Right cardiac atrium (tissue), 5 donors: ENCODE data around the gene STN1. TPM values are rescaled to one million over a fixed set of nuclear protein-coding genes. Genes with fewer than 3 reads are reported as not detected.

Experiments used
- ATAC-seq, 2 donors: fragments of 200-7000 bp; cut with Tn5 transposase; one replicate each; pipeline versions ENCODE4 v1.8.0 to v1.9.1; 2020; ENCODE audit warnings: moderate library complexity in 2 of 2, mild to moderate bottlenecking in 1 of 2
- DNase-seq, 3 donors: peaks; one replicate each; pipeline ENCODE4 v3.0.0-alpha.2; 2020
- H3K27ac ChIP-seq: one replicate; pipeline ENCODE4 v1.5.1; 2013; ENCODE audit warnings: mild to moderate bottlenecking, low read length, control low read depth, moderate library complexity
- H3K27me3 ChIP-seq: one replicate; pipeline ENCODE4 v1.6.1; 2013; ENCODE audit not compliant: control insufficient read depth, insufficient read depth
- H3K4me1 ChIP-seq: one replicate; pipeline ENCODE4 v1.6.1; 2013; ENCODE audit warnings: low read length; ENCODE audit not compliant: control insufficient read depth, insufficient read depth
- H3K4me3 ChIP-seq: one replicate; pipeline ENCODE4 v1.5.1; 2013; ENCODE audit warnings: low read length, control low read depth
- H3K9me3 ChIP-seq: one replicate; pipeline ENCODE4 v1.6.1; 2013; ENCODE audit warnings: low read length; ENCODE audit not compliant: control insufficient read depth
- WGBS: extraction: QIAGEN DNeasy Blood & Tissue Kit; methylation state at CpG from one replicate; pipeline ENCODE4 v1.1.7; 2013; 5-methylcytosine and 5-hydroxymethylcytosine counted together
- intact Hi-C, 4 donors: fragments of 100-400 bp; cut with DNase I; formaldehyde crosslinking; loops; one replicate each; pipeline versions ENCODE4 v1.11.0 to v1.14.0; 2022 to 2023
- long read RNA-seq, 4 donors: library from polyadenylated mRNA; unstranded; transcript quantifications; one replicate each; pipeline ENCODE4 v2.0.0, GENCODE V29; 2020 to 2021
- polyA plus RNA-seq: library from polyadenylated mRNA; stranded (reverse); fragments of 200-250 nt; gene quantifications from one replicate; pipeline ENCODE4 v1.2.3, GENCODE V29; 2013
- total RNA-seq, 4 donors: library from RNA; stranded (reverse); fragmentation: NEBNext Ultra II Directional; extraction: Animal tissue kit (Norgen Biotek cat#: 25700); gene quantifications; one replicate each; pipeline ENCODE4 v1.2.1, GENCODE V29; 2021
- donor health status: healthy with polysubstance abuse.
- donor health status: DM: no; HTN: yes; CAD: no.
- donor health status: DM: no; HTN: no; CAD: no.
- donor health status: DM: no; HTN: yes; CAD: no; lungs with severe emphysema.
- donor health status: DM: yes; HTN: yes; CAD: no.

Gene STN1
- 10 to 100 TPM; 24.3 to 26.8 (median 25.1) TPM for total RNA-seq
- polyA plus RNA-seq = 26.8 TPM
- long read RNA-seq, donor 1, transcript STN1-201 (10 exons, 1,417 nt) = major isoform, 56 of 73 reads
- long read RNA-seq, donor 1, transcript STN1-202 (9 exons, 1,311 nt) = minor isoform, 5 of 73 reads
- long read RNA-seq, donor 1, partial matches to known transcripts = 0 of 73 reads
- long read RNA-seq, donor 1, other reads (novel, unspliced or antisense) = 9 of 73 reads
- long read RNA-seq, donor 2, transcript STN1-201 (10 exons, 1,417 nt) = major isoform, 17 of 23 reads
- long read RNA-seq, donor 2, partial matches to known transcripts = 0 of 23 reads
- long read RNA-seq, donor 2, other reads (novel, unspliced or antisense) = 2 of 23 reads
- long read RNA-seq, donor 3, transcript STN1-201 (10 exons, 1,417 nt) = major isoform, 82 of 118 reads
- long read RNA-seq, donor 3, transcript STN1-202 (9 exons, 1,311 nt) = minor isoform, 19 of 118 reads
- long read RNA-seq, donor 3, partial matches to known transcripts = 0 of 118 reads
- long read RNA-seq, donor 3, other reads (novel, unspliced or antisense) = 15 of 118 reads
- long read RNA-seq, donor 4, transcript STN1-201 (10 exons, 1,417 nt) = major isoform, 28 of 33 reads
- long read RNA-seq, donor 4, partial matches to known transcripts = 1 of 33 reads
- long read RNA-seq, donor 4, other reads (novel, unspliced or antisense) = 1 of 33 reads

GRCh38 chr10:103918053-103918846 is at the start of gene STN1:
Gene STN1, minus strand, starts transcription at chr10:103918184. Its CDS starts 590 bp downstream, at chr10:103917594.
- DNase-seq (peak; percentile 99), ATAC-seq (peak; percentile 98)
- H3K9me3 ChIP-seq = no peaks in the 10 kb centered on the region
- WGBS = under 1% methylated on average over 53 of the region's 53 CpGs
- H3K27ac ChIP-seq = peak within 1 kb of the TSS; percentile 99
- peak within 1 kb of the TSS; percentile 79 for H3K4me3 ChIP-seq
- intact Hi-C loops = loop anchor here in 1 of 4 donors (5.0 kb wide), 1 partner anchor 49 kb away; the partner anchor contains the start of gene SLK
- H3K27me3 ChIP-seq = no peaks in the 10 kb centered on the region
- H3K4me1 ChIP-seq = peaks cover 4% of the 10 kb centered on the region

GRCh38 chr10:103967448-103968071 is 49.6 kb upstream of the STN1 start:
- WGBS = under 1% methylated on average over 55 of the region's 55 CpGs
- intact Hi-C loops = loop anchor here in 2 of 4 donors (5.0 to 10.0 kb wide), 2 partner anchors 50 to 73 kb away; partner anchors contain the start of gene STN1 (in 1 of the 2)
- peak; percentile 47 to 54 for ATAC-seq

DNA sequence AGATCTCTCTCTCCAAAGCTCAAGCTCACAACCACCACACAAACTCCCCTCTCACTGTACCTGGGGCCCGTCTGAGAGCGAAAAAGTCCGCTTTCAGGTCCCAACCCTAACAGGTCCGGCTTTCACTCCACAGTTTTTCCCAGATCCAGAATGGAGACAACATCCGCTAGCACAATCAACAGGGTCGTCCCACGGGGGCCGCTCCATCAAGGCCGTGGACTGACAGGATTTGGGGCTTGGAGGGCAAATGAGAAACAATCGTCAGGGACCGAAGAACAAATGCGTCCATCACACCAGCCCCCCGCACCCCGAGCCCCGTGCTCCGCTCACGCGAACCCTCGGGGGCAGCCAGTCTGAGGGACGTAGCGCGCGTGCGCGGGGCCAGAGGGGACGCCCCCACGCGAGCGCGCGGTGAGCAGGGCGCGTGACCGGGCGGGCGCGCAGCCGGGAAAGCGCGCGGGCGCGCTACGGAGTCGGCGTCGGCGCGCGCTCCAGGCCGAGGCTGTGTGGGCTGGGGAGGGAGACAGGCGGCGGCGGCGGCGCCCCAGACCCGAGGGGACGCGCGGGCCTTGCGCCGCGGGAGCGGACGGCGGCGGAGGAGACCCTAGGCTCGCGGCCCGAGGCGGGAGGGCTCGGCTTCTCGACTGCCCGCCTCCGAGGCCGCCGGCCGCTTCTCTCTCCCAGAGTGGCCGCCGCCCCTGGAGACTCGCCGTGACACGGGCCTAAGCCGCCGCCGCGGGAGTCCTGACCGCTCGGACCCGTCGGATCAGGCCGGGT is 48.9 kb upstream of the STN1 start, which contains the start of gene SLK:
Gene SLK, plus strand, starts transcription at position 470 of the 777 bp plus-strand sequence. CDS start 606 bp downstream, outside the sequence.
- ATAC-seq (peak; percentile 96 to 98), DNase-seq (peak; percentile 88 to 95 (median 94))
- Histone ChIP-seq H3K27ac (peak within 1 kb of the TSS; percentile 96), H3K4me3 (peak within 1 kb of the TSS; percentile 93), H3K27me3 (no peaks in the 10 kb centered on the region), H3K4me1 (peaks cover 2% of the 10 kb centered on the region), H3K9me3 (no peaks in the 10 kb centered on the region)
- WGBS = under 1% methylated on average over 92 of the region's 92 CpGs
- intact Hi-C loops = loop anchor here in 2 of 4 donors (5.0 to 10.0 kb wide), 2 partner anchors 50 to 72 kb away; partner anchors contain the start of gene STN1 (in 1 of the 2)

More at GRCh38 chr10:103967448-103968071, 49.6 kb upstream of the STN1 start:
- H3K9me3 ChIP-seq = no peaks in the 10 kb centered on the region
- DNase-seq = peak in 1 of 3 donors; percentile 50
- peak overlapping the region; percentile 93 for H3K4me3 ChIP-seq
- H3K27me3 ChIP-seq = no peaks in the 10 kb centered on the region
- peaks cover 2% of the 10 kb centered on the region for H3K4me1 ChIP-seq
- H3K27ac ChIP-seq = peak overlapping the region; percentile 96

GRCh38 chr10:103960103-103960502 is 42.1 kb upstream of the STN1 start:
- no peak for DNase-seq
- no peak overlapping the region for H3K27ac ChIP-seq
- no peak for ATAC-seq
- H3K9me3 ChIP-seq = no peaks in the 10 kb centered on the region
- H3K4me1 ChIP-seq = no peaks in the 10 kb centered on the region
- WGBS = 73% methylated on average over 3 of the region's 3 CpGs
- no peak overlapping the region for H3K4me3 ChIP-seq
- intact Hi-C loops = loop anchor here in 1 of 4 donors (10.0 kb wide), 1 partner anchor 65 kb away; no protein-coding TSS in a partner anchor
- H3K27me3 ChIP-seq = no peaks in the 10 kb centered on the region

DNA sequence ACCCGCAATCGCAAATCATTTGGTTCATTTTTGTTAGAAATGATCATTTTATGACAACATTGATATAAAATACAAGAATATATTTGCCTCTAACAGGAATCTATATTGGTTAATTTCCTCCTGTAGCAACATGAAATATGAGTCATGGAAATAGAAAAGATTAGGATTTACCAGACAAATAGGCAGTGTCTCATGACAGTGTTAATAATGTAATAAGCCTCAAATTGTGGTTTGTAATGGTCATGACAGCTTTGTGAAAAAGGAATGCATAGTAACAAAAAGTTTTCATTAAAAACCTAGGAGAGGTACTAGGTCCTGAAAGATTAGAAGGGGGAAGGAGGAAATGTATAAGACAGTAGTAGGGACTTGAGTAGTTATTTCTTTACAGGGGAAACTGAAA is 41.0 kb upstream of the STN1 start:
- ATAC-seq (no peak), DNase-seq (no peak)
- H3K27ac ChIP-seq = no peak overlapping the region
- intact Hi-C loops = no loop called here
- H3K4me1 ChIP-seq = no peaks in the 10 kb centered on the region
- H3K9me3 ChIP-seq = no peaks in the 10 kb centered on the region
- 96% methylated on average over 2 of the region's 2 CpGs for WGBS
- H3K27me3 ChIP-seq = no peaks in the 10 kb centered on the region
- H3K4me3 ChIP-seq = no peak overlapping the region

DNA sequence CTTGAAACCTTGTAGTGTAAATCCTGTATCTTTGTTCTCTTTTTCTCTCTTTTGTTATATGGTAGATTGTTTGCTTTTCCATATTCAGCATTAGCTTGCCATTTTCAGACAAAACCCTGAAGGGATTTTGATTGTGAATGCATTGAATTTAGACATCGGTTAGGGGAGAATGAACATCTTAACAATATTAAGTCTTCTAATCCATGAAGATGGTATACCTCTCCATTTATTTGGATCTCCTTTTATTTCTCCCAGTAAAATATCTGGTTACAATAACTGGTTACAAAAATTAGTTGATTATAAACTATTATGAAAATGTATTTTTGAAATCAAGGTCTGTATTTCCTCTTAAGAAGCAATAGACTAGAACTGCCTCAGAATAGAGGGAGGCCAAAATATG is 36.6 kb upstream of the STN1 start:
- DNase-seq (no peak), ATAC-seq (no peak)
- 96% methylated on average over 1 of the region's 1 CpG for WGBS
- Histone ChIP-seq H3K9me3 (no peaks in the 10 kb centered on the region), H3K27ac (no peak overlapping the region), H3K4me1 (no peaks in the 10 kb centered on the region), H3K27me3 (no peaks in the 10 kb centered on the region), H3K4me3 (no peak overlapping the region)
- intact Hi-C loops = no loop called here

GRCh38 chr10:103951942-103952341 is 34.0 kb upstream of the STN1 start:
- Histone ChIP-seq H3K27me3 (no peaks in the 10 kb centered on the region), H3K9me3 (no peaks in the 10 kb centered on the region), H3K4me1 (no peaks in the 10 kb centered on the region), H3K4me3 (no peak overlapping the region), H3K27ac (no peak overlapping the region)
- WGBS = 74% methylated on average over 4 of the region's 4 CpGs
- ATAC-seq (no peak), DNase-seq (no peak)
- intact Hi-C loops = no loop called here

GRCh38 chr10:103951183-103951582 is 33.2 kb upstream of the STN1 start:
- ATAC-seq = no peak
- Histone ChIP-seq H3K27ac (no peak overlapping the region), H3K4me3 (no peak overlapping the region), H3K27me3 (no peaks in the 10 kb centered on the region), H3K9me3 (no peaks in the 10 kb centered on the region), H3K4me1 (no peaks in the 10 kb centered on the region)
- WGBS = 53% methylated on average over 2 of the region's 2 CpGs
- intact Hi-C loops = no loop called here
- no peak for DNase-seq

DNA sequence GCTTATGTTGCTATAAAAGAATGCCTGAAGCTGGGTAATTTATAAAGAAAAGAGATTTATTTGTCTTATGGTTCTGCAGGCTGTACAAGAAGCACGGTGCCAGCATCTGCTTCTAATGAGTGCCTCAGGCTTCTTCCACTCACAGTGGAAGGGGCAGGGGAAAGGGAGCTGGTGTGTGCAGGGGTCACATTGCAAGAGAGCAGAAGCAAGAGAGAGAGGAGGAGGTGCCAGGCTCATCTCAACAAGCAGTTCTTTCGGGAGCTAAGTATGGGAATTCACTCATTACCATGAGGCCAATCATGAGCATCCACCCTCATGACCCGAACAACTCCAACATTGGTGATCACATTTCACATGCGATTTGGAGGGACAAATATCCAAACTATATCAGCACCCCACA is 31.7 kb upstream of the STN1 start:
- Histone ChIP-seq H3K27ac (no peak overlapping the region), H3K9me3 (no peaks in the 10 kb centered on the region), H3K27me3 (no peaks in the 10 kb centered on the region), H3K4me1 (no peaks in the 10 kb centered on the region), H3K4me3 (no peak overlapping the region)
- ATAC-seq (no peak), DNase-seq (no peak)
- intact Hi-C loops = no loop called here
- WGBS = 77% methylated on average over 4 of the region's 4 CpGs
